Astrocyte (in vitro differentiated cells and primary cell): ENCODE results near the gene SFMBT2. TPM values are rescaled to one million over a fixed set of nuclear protein-coding genes. Genes with fewer than 3 reads are reported as not detected.
"Not testable (repeated sequence)": the region's sequence is repeated elsewhere in the genome, so short reads cannot be mapped to it uniquely, and the experiment has no call there.

Experiments
- DNase-seq: peaks from one replicate; pipeline ENCODE4 v3.0.0-alpha.2; 2010; ENCODE audit warnings: low read depth
- FAIRE-seq: peaks from 2 replicates; lab custom pipeline; 2011; peaks lifted over from hg19 to GRCh38; lab: Jason Lieb, UNC
- H2AFZ ChIP-seq: 2 replicates; pipeline ENCODE4 v1.6.0; 2012; ENCODE audit warnings: low read depth, low read length, inconsistent platforms
- H3K27ac ChIP-seq: 2 replicates; pipeline ENCODE4 v1.5.1; 2011; ENCODE audit warnings: low read depth, low read length, inconsistent platforms
- H3K27me3 ChIP-seq: 2 replicates; pipeline ENCODE4 v1.6.0; 2011; ENCODE audit warnings: low read length, inconsistent platforms; ENCODE audit not compliant: insufficient read depth
- H3K36me3 ChIP-seq: 2 replicates; pipeline ENCODE4 v1.5.1; 2011; ENCODE audit warnings: low read length, inconsistent platforms; ENCODE audit not compliant: insufficient read depth
- H3K4me1 ChIP-seq: 2 replicates; pipeline ENCODE4 v1.5.1; 2011; ENCODE audit warnings: low read length, inconsistent platforms; ENCODE audit not compliant: insufficient read depth
- H3K4me2 ChIP-seq: 2 replicates; pipeline ENCODE4 v1.6.0; 2012; ENCODE audit warnings: low read length, inconsistent platforms
- H3K4me3 ChIP-seq: 2 replicates; pipeline ENCODE4 v1.5.1; 2011; ENCODE audit warnings: low read depth, mild to moderate bottlenecking, low read length, inconsistent platforms; ENCODE audit not compliant: insufficient read depth
- H3K79me2 ChIP-seq: 2 replicates; pipeline ENCODE4 v1.6.0; 2012; ENCODE audit warnings: mild to moderate bottlenecking, low read length, inconsistent platforms; ENCODE audit not compliant: insufficient read depth
- H3K9ac ChIP-seq: 2 replicates; pipeline ENCODE4 v1.6.0; 2012; ENCODE audit warnings: mild to moderate bottlenecking, low read length, inconsistent platforms
- H3K9me3 ChIP-seq: 2 replicates; pipeline ENCODE4 v1.5.1; 2012; ENCODE audit warnings: low read depth, mild to moderate bottlenecking, low read length, inconsistent platforms; ENCODE audit not compliant: insufficient read depth
- H4K20me1 ChIP-seq: 2 replicates; pipeline ENCODE4 v1.6.0; 2012; ENCODE audit warnings: low read length, inconsistent platforms; ENCODE audit not compliant: insufficient read depth
- H3K27ac Mint-ChIP-seq: one replicate; pipeline ENCODE4 v1.8.0; 2021; ENCODE audit warnings: mild to moderate bottlenecking, mixed read lengths; ENCODE audit not compliant: unreplicated experiment
- H3K27me3 Mint-ChIP-seq: one replicate; pipeline ENCODE4 v1.8.0; 2021; ENCODE audit warnings: low read depth, mixed read lengths; ENCODE audit not compliant: unreplicated experiment
- H3K36me3 Mint-ChIP-seq: one replicate; pipeline ENCODE4 v1.8.0; 2021; ENCODE audit warnings: low read depth, mixed read lengths; ENCODE audit not compliant: unreplicated experiment
- H3K4me1 Mint-ChIP-seq: one replicate; pipeline ENCODE4 v1.8.0; 2021; ENCODE audit warnings: low read depth, mixed read lengths; ENCODE audit not compliant: unreplicated experiment
- H3K4me3 Mint-ChIP-seq: one replicate; pipeline ENCODE4 v1.8.0; 2021; ENCODE audit warnings: mild to moderate bottlenecking, moderate library complexity, mixed read lengths; ENCODE audit not compliant: unreplicated experiment
- H3K9me3 Mint-ChIP-seq: one replicate; pipeline ENCODE4 v1.8.0; 2021; ENCODE audit warnings: mild to moderate bottlenecking, mixed read lengths; ENCODE audit not compliant: unreplicated experiment
- EZH2 ChIP-seq: IDR thresholded peaks from 2 replicates; pipeline ENCODE4 v1.6.1; 2012; ENCODE audit warnings: mild to moderate bottlenecking, low read length, inconsistent platforms; ENCODE audit not compliant: insufficient read depth
- total RNA-seq: library from RNA; stranded (reverse); gene quantifications from 2 replicates; pipeline ENCODE4 v1.2.1, GENCODE V29; 2021
- TF ChIP-seq, protein P1 (sequence below): IDR thresholded peaks from 2 replicates; pipeline ENCODE4 v1.5.1; 2011; ENCODE audit warnings: low read depth, mild to moderate bottlenecking, inconsistent platforms, low read length, moderate library complexity; ENCODE audit not compliant: insufficient read depth

Gene SFMBT2
- total RNA-seq, 1 donor from 2014 or later: 3.9 TPM

DNA sequence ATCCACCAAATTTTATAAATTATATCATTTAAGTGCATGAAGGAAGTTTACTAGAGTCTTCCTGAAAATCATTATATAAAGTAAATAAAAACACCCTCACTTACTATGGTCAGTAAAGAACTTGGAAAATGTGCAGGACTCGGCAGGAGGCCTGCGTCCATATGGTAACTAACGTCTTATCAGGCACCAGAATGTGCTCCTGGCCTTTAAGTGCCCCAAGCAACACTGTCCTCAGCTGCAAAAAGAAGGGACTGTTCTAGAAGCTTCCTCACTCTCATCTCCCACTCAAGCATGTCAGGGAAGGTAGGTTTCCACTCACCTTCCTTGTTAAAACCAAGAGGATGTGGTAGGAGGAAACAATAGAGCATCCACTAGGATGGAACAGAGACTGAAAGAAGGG lies 11.3 kb downstream of the SFMBT2 start:
- H3K79me2 ChIP-seq: no peaks in the 10 kb centered on the region
- no peak overlapping the region for H3K27ac ChIP-seq
- H3K9me3 ChIP-seq: no peaks in the 10 kb centered on the region
- H3K4me2 ChIP-seq: no peak overlapping the region
- H3K27me3 ChIP-seq: no peaks in the 10 kb centered on the region
- no peak overlapping the region for H3K9ac ChIP-seq
- no peaks in the 10 kb centered on the region for H3K4me1 ChIP-seq
- no peak for DNase-seq
- H3K36me3 ChIP-seq: no peaks in the 10 kb centered on the region
- Mint-ChIP-seq H3K27me3 (peaks cover 3% of the 10 kb centered on the region), H3K4me3 (no peak overlapping the region), H3K27ac (no peak overlapping the region), H3K9me3 (no peaks in the 10 kb centered on the region), H3K4me1 (peaks cover 8% of the 10 kb centered on the region), H3K36me3 (peaks cover 6% of the 10 kb centered on the region)
- H4K20me1 ChIP-seq: peaks cover 3% of the 10 kb centered on the region
- H2AFZ ChIP-seq: no peak overlapping the region
- no peak for TF ChIP-seq EZH2
- TF ChIP-seq, protein P1, sequence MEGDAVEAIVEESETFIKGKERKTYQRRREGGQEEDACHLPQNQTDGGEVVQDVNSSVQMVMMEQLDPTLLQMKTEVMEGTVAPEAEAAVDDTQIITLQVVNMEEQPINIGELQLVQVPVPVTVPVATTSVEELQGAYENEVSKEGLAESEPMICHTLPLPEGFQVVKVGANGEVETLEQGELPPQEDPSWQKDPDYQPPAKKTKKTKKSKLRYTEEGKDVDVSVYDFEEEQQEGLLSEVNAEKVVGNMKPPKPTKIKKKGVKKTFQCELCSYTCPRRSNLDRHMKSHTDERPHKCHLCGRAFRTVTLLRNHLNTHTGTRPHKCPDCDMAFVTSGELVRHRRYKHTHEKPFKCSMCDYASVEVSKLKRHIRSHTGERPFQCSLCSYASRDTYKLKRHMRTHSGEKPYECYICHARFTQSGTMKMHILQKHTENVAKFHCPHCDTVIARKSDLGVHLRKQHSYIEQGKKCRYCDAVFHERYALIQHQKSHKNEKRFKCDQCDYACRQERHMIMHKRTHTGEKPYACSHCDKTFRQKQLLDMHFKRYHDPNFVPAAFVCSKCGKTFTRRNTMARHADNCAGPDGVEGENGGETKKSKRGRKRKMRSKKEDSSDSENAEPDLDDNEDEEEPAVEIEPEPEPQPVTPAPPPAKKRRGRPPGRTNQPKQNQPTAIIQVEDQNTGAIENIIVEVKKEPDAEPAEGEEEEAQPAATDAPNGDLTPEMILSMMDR: no peak
- FAIRE-seq: no peak
- no peak overlapping the region for H3K4me3 ChIP-seq

DNA sequence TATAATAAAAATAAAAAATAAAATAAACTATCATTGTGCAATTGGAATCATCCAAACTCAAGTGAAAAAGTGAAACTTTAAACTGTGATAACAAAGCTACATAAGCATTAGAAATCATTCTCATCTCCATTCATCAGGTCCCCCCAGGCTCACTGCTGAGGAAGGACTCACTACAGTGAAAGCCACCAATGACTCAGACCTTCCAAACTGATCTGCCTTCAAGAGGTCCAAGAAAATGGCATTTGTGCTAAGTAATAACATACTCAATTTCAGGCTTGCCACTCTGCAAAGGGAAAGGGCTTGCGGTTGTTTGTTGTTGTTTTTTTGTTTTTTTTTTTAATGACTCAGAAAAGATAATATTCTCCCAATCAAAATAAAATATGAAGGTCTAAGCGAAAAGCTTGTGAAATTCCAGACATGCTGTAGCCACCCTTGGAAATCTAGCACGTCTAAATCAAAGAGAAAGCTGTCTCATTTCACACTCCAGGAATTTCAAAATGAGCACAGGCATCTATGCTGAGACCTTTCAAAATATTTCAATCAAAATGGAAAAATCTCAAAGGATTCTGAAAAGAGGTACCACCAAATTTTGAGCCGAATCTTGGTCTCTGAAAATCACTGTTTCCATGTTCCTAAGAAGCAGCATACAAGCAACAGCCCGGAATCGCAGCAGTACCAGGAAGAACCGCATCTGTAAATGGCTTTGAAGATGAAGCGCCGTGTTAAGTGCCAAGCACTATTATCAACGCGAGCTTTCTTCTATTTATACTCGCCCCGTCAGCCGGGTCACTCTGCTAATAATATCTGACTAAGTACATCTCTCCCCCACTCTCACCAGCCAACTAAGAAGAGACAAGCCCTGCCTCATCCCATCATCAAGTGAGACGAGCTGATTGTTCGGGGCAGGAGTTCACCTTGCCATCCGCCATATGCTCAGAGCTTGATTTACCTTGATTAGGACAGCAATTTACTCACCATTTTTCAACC lies 13.5 kb downstream of the SFMBT2 start:
- H3K36me3 ChIP-seq: no peaks in the 10 kb centered on the region
- H3K9me3 ChIP-seq: no peaks in the 10 kb centered on the region
- H3K27ac ChIP-seq: no peak overlapping the region
- DNase-seq (peak; percentile 51), FAIRE-seq (no peak)
- H3K4me2 ChIP-seq: no peak overlapping the region
- no peak overlapping the region for H3K27ac Mint-ChIP-seq
- peaks cover 4% of the 10 kb centered on the region for H3K36me3 Mint-ChIP-seq
- TF ChIP-seq, protein P1: no peak
- TF ChIP-seq EZH2: no peak
- H3K4me1 ChIP-seq: no peaks in the 10 kb centered on the region
- H3K4me3 ChIP-seq: no peak overlapping the region
- H3K27me3 Mint-ChIP-seq: peaks cover 2% of the 10 kb centered on the region
- peaks cover 3% of the 10 kb centered on the region for H4K20me1 ChIP-seq
- H2AFZ ChIP-seq: no peak overlapping the region
- H3K9ac ChIP-seq: no peak overlapping the region
- H3K27me3 ChIP-seq: no peaks in the 10 kb centered on the region
- H3K4me3 Mint-ChIP-seq: no peak overlapping the region
- H3K4me1 Mint-ChIP-seq: peaks cover 8% of the 10 kb centered on the region
- H3K79me2 ChIP-seq: no peaks in the 10 kb centered on the region
- H3K9me3 Mint-ChIP-seq: no peaks in the 10 kb centered on the region

DNA sequence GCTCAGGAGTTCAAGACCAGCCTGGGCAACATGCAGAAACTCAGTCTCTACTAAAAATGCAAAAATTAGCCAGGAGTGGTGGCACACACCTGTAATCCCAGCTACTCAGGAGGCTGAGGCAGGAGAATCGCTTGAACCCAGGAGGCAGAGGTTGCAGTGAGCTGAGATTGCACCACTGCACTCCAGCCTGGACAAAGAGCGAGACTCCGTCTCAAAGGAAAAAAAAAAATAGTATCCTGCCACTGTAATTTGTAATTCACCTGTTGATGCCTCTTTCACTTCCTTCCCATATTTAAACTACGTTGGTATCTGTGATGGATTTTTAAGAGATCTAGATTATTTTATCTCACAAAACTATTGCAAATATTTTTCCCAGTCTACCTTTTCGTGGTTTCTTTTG lies 18.5 kb downstream of the SFMBT2 start:
- not testable (repeated sequence) for H3K9ac ChIP-seq, H3K4me2 ChIP-seq, H3K27ac ChIP-seq, H3K4me3 Mint-ChIP-seq, H3K27me3 ChIP-seq, H2AFZ ChIP-seq, H3K4me1 ChIP-seq, H3K27me3 Mint-ChIP-seq, DNase-seq, H3K79me2 ChIP-seq, H3K36me3 Mint-ChIP-seq, H3K9me3 ChIP-seq, FAIRE-seq, H3K4me1 Mint-ChIP-seq, H3K9me3 Mint-ChIP-seq, H4K20me1 ChIP-seq, H3K36me3 ChIP-seq, H3K4me3 ChIP-seq
- H3K27ac Mint-ChIP-seq: peak overlapping the region; percentile 13
